HUES48 (cell line): ENCODE measurements around the gene FBXO36.
"Not testable (repeated sequence)": the region's sequence is repeated elsewhere in the genome, so short reads cannot be mapped to it uniquely, and the experiment has no call there.

ENCODE experiments used
- H3K27ac ChIP-seq: one replicate; pipeline ENCODE4 v1.7.0; 2013; ENCODE audit warnings: low read depth, low read length, inconsistent platforms
- H3K27me3 ChIP-seq: 2 replicates; pipeline ENCODE4 v1.6.1; 2013; ENCODE audit warnings: mild to moderate bottlenecking, low read length; ENCODE audit not compliant: control insufficient read depth, insufficient read depth
- H3K36me3 ChIP-seq: 2 replicates; pipeline ENCODE4 v1.6.1; 2013; ENCODE audit warnings: low read length; ENCODE audit not compliant: control insufficient read depth, insufficient read depth
- H3K4me1 ChIP-seq: 2 replicates; pipeline ENCODE4 v1.6.1; 2013; ENCODE audit warnings: mild to moderate bottlenecking, low read length; ENCODE audit not compliant: control insufficient read depth, insufficient read depth
- H3K4me3 ChIP-seq: 2 replicates; pipeline ENCODE4 v1.5.1; 2013; ENCODE audit warnings: mild to moderate bottlenecking, low read depth, low read length
- H3K9ac ChIP-seq: 2 replicates; pipeline ENCODE4 v1.6.1; 2013; ENCODE audit warnings: mild to moderate bottlenecking, low read depth, low read length, moderate library complexity
- H3K9me3 ChIP-seq: 2 replicates; pipeline ENCODE4 v1.6.1; 2013; ENCODE audit warnings: low read length; ENCODE audit not compliant: control insufficient read depth, insufficient read depth

The FBXO36 gene

DNA sequence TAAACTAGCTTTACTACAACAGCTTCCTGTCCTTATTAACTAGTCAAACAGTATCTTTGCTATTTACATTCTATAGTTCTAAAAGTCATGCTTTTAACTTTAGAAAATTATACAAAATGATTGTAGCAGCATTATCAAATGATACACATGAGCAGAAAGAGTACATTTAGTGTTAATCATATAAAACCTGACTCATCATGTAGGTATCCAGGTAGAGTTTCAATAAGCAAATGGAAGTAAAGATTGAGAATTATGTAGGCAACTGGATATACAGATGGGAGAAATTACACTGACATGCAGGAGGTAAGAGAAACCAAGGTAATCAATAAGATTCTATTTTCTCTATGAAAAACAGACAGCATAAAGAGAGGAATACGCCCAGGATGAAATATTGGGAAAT, 34.3 kb upstream of the FBXO36 start:
- Histone ChIP-seq H3K36me3 (no peaks in the 10 kb centered on the region; the same call in 1 of the 2 replicates), H3K9ac (no peak overlapping the region), H3K4me1 (peaks cover 2% of the 10 kb centered on the region; the same call in 1 of the 2 replicates), H3K9me3 (no peaks in the 10 kb centered on the region), H3K27me3 (no peaks in the 10 kb centered on the region), H3K27ac (no peak overlapping the region), H3K4me3 (no peak overlapping the region)

DNA sequence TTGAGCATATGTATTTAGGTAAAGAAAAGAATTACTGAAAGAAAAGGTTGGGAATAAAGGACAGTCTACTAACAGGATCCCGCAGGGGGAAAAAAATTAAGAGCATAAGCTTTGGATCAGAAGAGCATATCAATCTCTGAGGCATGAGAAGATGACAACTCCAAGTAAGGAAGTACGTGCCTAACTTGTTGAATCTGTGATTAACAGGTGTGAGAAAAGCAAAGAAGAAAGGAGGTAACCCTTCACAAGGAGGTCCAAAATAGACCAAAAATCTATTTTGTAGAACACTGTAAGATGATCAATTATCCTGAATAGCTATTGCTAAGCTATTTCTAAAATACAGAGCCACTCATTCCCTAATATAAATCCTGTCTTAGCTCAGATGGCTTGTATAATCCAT, 33.3 kb upstream of the FBXO36 start:
- Histone ChIP-seq H3K4me1 (no peaks in the 10 kb centered on the region), H3K4me3 (no peak overlapping the region), H3K27ac (no peak overlapping the region), H3K9me3 (no peaks in the 10 kb centered on the region), H3K9ac (no peak overlapping the region), H3K36me3 (no peaks in the 10 kb centered on the region; the same call in 1 of the 2 replicates), H3K27me3 (no peaks in the 10 kb centered on the region)

DNA sequence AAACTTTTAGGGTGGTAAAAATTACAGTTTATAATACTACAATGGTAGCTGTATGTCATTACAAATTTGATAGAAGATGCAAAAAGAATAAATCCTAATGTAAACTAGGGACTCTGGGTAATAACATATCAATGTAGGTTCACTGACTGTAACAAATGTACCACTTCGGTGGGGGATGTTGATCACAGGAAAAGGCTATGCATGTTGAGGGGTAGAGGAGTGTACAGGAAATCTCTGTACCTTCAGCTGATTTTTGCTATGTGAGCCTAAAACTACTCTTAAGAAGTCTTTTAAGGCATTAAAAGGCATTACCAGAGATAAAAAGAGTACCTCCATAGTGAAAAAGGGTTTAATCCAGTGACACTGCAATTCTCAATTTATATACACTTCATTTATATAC, 25.4 kb upstream of the FBXO36 start:
- Histone ChIP-seq H3K4me3 (no peak overlapping the region), H3K9me3 (no peaks in the 10 kb centered on the region), H3K36me3 (no peaks in the 10 kb centered on the region; the same call in 1 of the 2 replicates), H3K27ac (no peak overlapping the region), H3K27me3 (no peaks in the 10 kb centered on the region), H3K9ac (no peak overlapping the region), H3K4me1 (peaks cover 9% of the 10 kb centered on the region)

DNA sequence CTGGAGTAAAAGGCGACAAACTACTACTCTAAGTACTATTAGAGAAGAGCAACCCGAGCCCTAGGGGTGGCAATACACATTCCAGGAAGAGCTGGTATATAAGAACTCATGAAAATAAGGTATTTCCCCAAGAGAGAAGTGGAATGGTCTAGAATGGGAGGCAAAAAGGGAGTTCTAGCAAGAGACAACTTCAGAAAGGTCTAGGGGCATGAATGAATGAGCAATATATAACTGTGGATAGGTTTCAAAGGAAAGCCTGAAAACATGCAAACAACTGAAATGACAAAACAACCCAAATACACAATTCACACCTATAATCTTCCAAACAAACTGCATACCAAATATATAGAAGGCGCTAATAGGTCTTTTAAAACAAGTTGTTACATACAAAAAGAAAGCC, 22.7 kb upstream of the FBXO36 start:
- peaks cover 14% of the 10 kb centered on the region for H3K4me1 ChIP-seq
- H3K36me3 ChIP-seq = peaks cover 7% of the 10 kb centered on the region; the same call in 1 of the 2 replicates
- H3K9me3 ChIP-seq = no peaks in the 10 kb centered on the region
- no peak overlapping the region for H3K9ac ChIP-seq
- no peak overlapping the region for H3K4me3 ChIP-seq
- no peak overlapping the region for H3K27ac ChIP-seq
- no peaks in the 10 kb centered on the region for H3K27me3 ChIP-seq

DNA sequence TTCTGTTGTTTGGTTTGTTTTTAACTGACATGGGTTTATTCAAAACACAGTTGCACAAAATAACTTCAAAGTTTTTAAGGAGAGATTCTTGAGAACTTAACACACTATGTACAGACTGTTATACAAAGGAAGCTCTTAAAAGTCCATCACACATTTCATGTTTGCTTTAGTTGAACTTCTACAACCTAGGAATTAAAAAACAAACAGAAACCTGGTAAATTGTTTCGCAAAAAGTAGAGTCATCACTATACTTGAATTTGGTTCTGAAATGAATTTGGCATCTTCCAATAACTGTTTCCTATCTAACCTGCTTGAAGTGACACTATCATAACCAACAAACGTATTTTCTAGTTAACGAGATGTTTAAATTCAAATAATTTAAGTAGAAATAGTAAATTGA, 22.3 kb upstream of the FBXO36 start:
- no peak overlapping the region for H3K9ac ChIP-seq
- no peak overlapping the region for H3K4me3 ChIP-seq
- H3K27ac ChIP-seq = no peak overlapping the region
- H3K4me1 ChIP-seq = peaks cover 10% of the 10 kb centered on the region
- no peaks in the 10 kb centered on the region for H3K27me3 ChIP-seq
- H3K9me3 ChIP-seq = no peaks in the 10 kb centered on the region
- H3K36me3 ChIP-seq = peaks cover 7% of the 10 kb centered on the region; the same call in 1 of the 2 replicates

DNA sequence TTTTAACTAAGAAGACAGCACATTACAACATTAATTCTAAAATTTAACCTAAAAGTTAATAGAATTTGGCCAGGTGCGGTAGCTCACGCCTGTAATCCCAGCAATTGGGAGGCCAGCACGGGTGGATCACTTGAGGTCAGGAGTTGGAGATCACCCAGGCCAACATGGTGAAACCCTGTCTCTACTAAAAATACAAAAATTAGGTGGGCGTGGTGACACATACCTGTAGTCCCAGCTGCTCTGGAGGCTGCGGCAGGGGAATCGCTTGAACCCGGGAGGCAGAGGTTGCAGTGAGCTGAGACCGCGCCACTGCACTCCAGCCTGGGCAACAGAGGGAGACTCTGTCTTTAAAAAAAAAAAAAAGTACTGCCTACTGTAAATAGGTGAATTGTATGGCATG, 21.8 kb upstream of the FBXO36 start:
- H3K9me3 ChIP-seq, H3K27me3 ChIP-seq, H3K4me3 ChIP-seq, H3K9ac ChIP-seq, H3K36me3 ChIP-seq, H3K27ac ChIP-seq, H3K4me1 ChIP-seq: not testable (repeated sequence)

DNA sequence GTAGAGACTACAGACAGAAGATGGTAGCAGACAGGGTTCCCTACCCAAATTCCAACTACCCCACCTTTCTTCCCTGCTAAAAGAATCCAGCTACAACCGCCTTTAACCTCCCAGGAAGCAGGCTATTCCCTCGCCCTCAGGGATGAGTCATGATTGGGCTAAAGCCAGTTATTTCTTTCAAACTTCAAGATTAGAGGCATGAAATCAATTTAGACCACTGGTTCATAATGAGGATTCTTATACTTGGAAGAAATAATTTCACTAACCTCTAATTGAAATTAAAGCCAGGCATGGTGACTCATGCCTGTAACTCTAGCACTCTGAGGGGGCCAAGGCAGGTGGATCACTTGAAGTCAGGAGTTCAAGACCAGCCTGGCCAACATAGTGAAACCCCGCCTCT, 20.5 kb upstream of the FBXO36 start:
- Histone ChIP-seq H3K27me3 (no peaks in the 10 kb centered on the region), H3K36me3 (peaks cover 7% of the 10 kb centered on the region; the same call in 1 of the 2 replicates), H3K9ac (no peak overlapping the region), H3K4me3 (no peak overlapping the region), H3K4me1 (peaks cover 10% of the 10 kb centered on the region; the same call in 1 of the 2 replicates), H3K27ac (no peak overlapping the region), H3K9me3 (no peaks in the 10 kb centered on the region)

DNA sequence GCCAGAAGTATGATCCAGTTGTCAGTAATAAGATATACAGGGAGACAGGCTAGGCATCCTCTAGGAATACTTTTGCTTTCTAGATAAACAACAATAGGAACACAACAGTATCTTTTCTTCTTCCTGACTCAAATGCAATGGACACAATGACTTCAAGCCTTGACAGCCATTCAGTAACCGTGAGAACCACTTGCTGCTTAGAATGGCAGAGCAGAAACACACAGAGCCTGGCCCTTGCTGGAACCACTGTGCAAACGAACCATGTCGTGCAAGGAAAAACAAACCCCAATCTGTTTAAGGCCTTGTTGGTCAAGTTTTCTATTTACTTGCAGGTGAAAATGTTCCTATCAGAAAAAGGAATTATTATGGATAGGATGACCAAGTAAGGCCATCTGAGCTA, 19.3 kb upstream of the FBXO36 start:
- Histone ChIP-seq H3K4me1 (peaks cover 10% of the 10 kb centered on the region; the same call in 1 of the 2 replicates), H3K27me3 (no peaks in the 10 kb centered on the region), H3K9me3 (no peaks in the 10 kb centered on the region), H3K4me3 (no peak overlapping the region), H3K36me3 (peaks cover 7% of the 10 kb centered on the region; the same call in 1 of the 2 replicates), H3K9ac (no peak overlapping the region), H3K27ac (no peak overlapping the region)

DNA sequence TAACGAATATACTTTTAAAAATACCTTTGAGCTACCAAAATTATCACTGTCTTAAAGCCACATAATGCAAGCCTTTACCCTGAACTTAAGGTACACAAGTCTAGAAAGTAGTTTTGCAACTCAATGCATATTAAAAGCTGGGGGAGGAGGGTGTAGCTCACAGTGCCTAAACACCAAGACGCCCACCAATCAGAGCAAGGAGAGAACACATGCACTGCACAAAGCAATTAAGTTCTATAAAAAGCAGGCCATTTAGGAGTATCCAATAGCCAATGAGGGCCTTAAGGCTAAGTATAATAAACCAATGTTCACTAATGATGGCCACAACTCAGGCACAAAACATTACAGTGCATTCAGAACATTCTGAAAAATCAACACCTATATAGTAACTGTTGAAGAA, 16.7 kb upstream of the FBXO36 start:
- no peaks in the 10 kb centered on the region for H3K27me3 ChIP-seq
- H3K36me3 ChIP-seq = peaks cover 7% of the 10 kb centered on the region; the same call in 1 of the 2 replicates
- no peak overlapping the region for H3K9ac ChIP-seq
- H3K4me1 ChIP-seq = peaks cover 16% of the 10 kb centered on the region; the same call in 1 of the 2 replicates
- no peak overlapping the region for H3K4me3 ChIP-seq
- H3K27ac ChIP-seq = no peak overlapping the region
- H3K9me3 ChIP-seq = no peaks in the 10 kb centered on the region

DNA sequence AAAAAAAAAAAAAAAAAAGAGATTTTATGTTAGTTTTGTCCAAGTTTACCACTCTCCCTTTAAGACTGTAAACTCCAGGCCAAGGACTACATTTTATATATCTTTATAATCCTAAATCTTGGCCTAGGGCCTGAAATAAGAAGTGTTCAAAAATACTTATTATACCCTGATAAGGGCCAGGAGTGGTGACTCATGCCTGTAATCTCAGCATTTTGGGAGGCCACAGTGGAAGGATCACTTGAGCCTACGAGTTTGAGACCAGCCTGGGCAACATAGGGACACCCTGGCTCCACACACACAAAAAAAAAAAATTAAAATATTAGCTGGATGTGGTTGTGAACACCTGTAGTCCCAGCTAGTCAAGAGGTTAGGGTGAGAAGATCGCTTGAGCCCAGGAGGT, 13.2 kb upstream of the FBXO36 start:
- H3K27me3 ChIP-seq = no peaks in the 10 kb centered on the region
- no peaks in the 10 kb centered on the region for H3K36me3 ChIP-seq
- H3K4me1 ChIP-seq = peaks cover 19% of the 10 kb centered on the region; the same call in 1 of the 2 replicates
- H3K9me3 ChIP-seq = no peaks in the 10 kb centered on the region
- no peak overlapping the region for H3K4me3 ChIP-seq
- H3K27ac ChIP-seq = no peak overlapping the region
- 0 out of 2 replicates have a peak overlapping the region, but pooled peaks have one; percentile 14 for H3K9ac ChIP-seq

DNA sequence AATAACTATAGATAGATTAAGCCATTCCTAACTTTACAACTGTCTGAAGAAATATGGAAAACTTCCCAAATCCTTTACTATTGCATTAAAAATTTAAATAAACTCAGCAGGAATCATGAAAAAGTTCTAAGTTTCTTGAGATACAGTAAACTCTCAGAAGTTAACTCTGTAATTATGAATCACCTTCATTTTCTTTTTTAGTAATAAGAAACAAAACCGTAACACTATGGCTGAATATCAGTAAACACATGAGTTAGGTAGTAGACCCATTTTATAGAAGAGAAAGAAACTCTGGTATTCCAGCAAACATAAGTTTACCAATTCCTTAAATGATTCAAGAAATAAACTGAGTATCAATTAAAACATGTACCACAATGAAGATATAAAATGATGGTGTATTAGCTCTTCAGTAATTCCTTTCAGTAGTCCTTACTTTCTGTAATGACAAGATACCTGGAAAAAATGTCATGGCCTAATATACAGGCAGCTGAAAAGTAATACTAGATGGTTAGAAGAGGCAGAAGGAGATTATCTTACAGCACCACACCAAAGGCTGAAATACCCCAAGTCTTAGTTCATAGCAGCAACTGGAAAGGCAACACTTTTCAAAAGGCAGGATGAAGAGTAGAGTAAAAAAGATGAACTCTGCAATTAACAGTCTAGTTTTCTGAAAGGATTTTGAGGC, 12.0 kb upstream of the FBXO36 start:
- H3K9me3 ChIP-seq = no peaks in the 10 kb centered on the region
- H3K4me3 ChIP-seq = no peak overlapping the region
- H3K9ac ChIP-seq = no peak overlapping the region
- H3K36me3 ChIP-seq = no peaks in the 10 kb centered on the region
- H3K4me1 ChIP-seq = peaks cover 24% of the 10 kb centered on the region; the same call in 1 of the 2 replicates
- H3K27me3 ChIP-seq = no peaks in the 10 kb centered on the region
- H3K27ac ChIP-seq = peak overlapping the region; percentile 41
